Measurements from ENCODE around the gene GNAT3.

Gene GNAT3

GRCh38 chr7:80521809-80522208 lies 9.9 kb upstream of the GNAT3 start:
- H3K27me3 Mint-ChIP-seq, result no peaks in the 10 kb centered on the region
- no peaks in the 10 kb centered on the region for H3K36me3 Mint-ChIP-seq
- no peak overlapping the region for H3K27ac Mint-ChIP-seq
- no peak overlapping the region for H3K4me3 Mint-ChIP-seq
- H3K9me3 Mint-ChIP-seq (ENCODE audit: low read depth), result no peaks in the 10 kb centered on the region
- H3K4me1 Mint-ChIP-seq (ENCODE audit: low read depth), result no peaks in the 10 kb centered on the region

GRCh38 chr7:80520199-80520598 lies 8.3 kb upstream of the GNAT3 start:
- H3K27me3 Mint-ChIP-seq, result no peaks in the 10 kb centered on the region
- no peaks in the 10 kb centered on the region for H3K36me3 Mint-ChIP-seq
- H3K9me3 Mint-ChIP-seq (ENCODE audit: low read depth), result no peaks in the 10 kb centered on the region
- H3K27ac Mint-ChIP-seq, result no peak overlapping the region
- H3K4me1 Mint-ChIP-seq (ENCODE audit: low read depth), result no peaks in the 10 kb centered on the region
- no peak overlapping the region for H3K4me3 Mint-ChIP-seq

- no peak overlapping the region for H3K27ac Mint-ChIP-seq
- H3K36me3 Mint-ChIP-seq, result no peaks in the 10 kb centered on the region
- no peaks in the 10 kb centered on the region for H3K4me1 Mint-ChIP-seq (ENCODE audit: low read depth)
These were observed 5.5 kb upstream of the GNAT3 start for GRCh38 chr7:80517282-80517747.

GRCh38 chr7:80515298-80515697 lies 3.4 kb upstream of the GNAT3 start:
- no peak overlapping the region for H3K27ac Mint-ChIP-seq
- no peaks in the 10 kb centered on the region for H3K36me3 Mint-ChIP-seq
- H3K27me3 Mint-ChIP-seq, result no peaks in the 10 kb centered on the region
- H3K9me3 Mint-ChIP-seq (ENCODE audit: low read depth), result no peaks in the 10 kb centered on the region
- H3K4me1 Mint-ChIP-seq (ENCODE audit: low read depth), result no peaks in the 10 kb centered on the region
- no peak overlapping the region for H3K4me3 Mint-ChIP-seq

More at GRCh38 chr7:80517282-80517747, 5.5 kb upstream of the GNAT3 start:
- H3K27me3 Mint-ChIP-seq, result no peaks in the 10 kb centered on the region
- no peak overlapping the region for H3K4me3 Mint-ChIP-seq
- no peaks in the 10 kb centered on the region for H3K9me3 Mint-ChIP-seq (ENCODE audit: low read depth)

GRCh38 chr7:80510021-80510420 lies 1.8 kb downstream of the GNAT3 start:
- Mint-ChIP-seq H3K27ac (no peak overlapping the region), H3K36me3 (no peaks in the 10 kb centered on the region), H3K9me3 (ENCODE audit: low read depth) (no peaks in the 10 kb centered on the region), H3K4me3 (no peak overlapping the region), H3K4me1 (ENCODE audit: low read depth) (no peaks in the 10 kb centered on the region), H3K27me3 (no peaks in the 10 kb centered on the region)

- H3K4me1 Mint-ChIP-seq (ENCODE audit: low read depth), result no peaks in the 10 kb centered on the region
These were observed 3.4 kb downstream of the GNAT3 start for GRCh38 chr7:80508440-80508839.

GRCh38 chr7:80505900-80506500 lies 5.9 kb downstream of the GNAT3 start:
- Mint-ChIP-seq H3K9me3 (ENCODE audit: low read depth) (no peaks in the 10 kb centered on the region), H3K4me1 (ENCODE audit: low read depth) (no peaks in the 10 kb centered on the region), H3K36me3 (no peaks in the 10 kb centered on the region), H3K4me3 (no peak overlapping the region), H3K27ac (no peak overlapping the region), H3K27me3 (peaks cover 4% of the 10 kb centered on the region)

More at GRCh38 chr7:80508440-80508839, 3.4 kb downstream of the GNAT3 start:
- Mint-ChIP-seq H3K36me3 (no peaks in the 10 kb centered on the region), H3K27me3 (no peaks in the 10 kb centered on the region), H3K27ac (no peak overlapping the region), H3K4me3 (no peak overlapping the region), H3K9me3 (ENCODE audit: low read depth) (no peaks in the 10 kb centered on the region)

- Mint-ChIP-seq H3K27me3 (peaks cover 8% of the 10 kb centered on the region), H3K4me1 (ENCODE audit: low read depth) (no peaks in the 10 kb centered on the region), H3K27ac (no peak overlapping the region), H3K4me3 (no peak overlapping the region), H3K9me3 (ENCODE audit: low read depth) (no peaks in the 10 kb centered on the region), H3K36me3 (no peaks in the 10 kb centered on the region)
These were observed 11.5 kb downstream of the GNAT3 start for GRCh38 chr7:80500325-80500724.

GRCh38 chr7:80499350-80499953 lies 12.4 kb downstream of the GNAT3 start:
- H3K4me3 Mint-ChIP-seq, result no peak overlapping the region
- no peaks in the 10 kb centered on the region for H3K4me1 Mint-ChIP-seq (ENCODE audit: low read depth)
- no peak overlapping the region for H3K27ac Mint-ChIP-seq
- no peaks in the 10 kb centered on the region for H3K9me3 Mint-ChIP-seq (ENCODE audit: low read depth)
- H3K27me3 Mint-ChIP-seq, result peaks cover 8% of the 10 kb centered on the region
- no peaks in the 10 kb centered on the region for H3K36me3 Mint-ChIP-seq

GRCh38 chr7:80498481-80499349 lies 13.1 kb downstream of the GNAT3 start:
- no peaks in the 10 kb centered on the region for H3K36me3 Mint-ChIP-seq
- H3K4me1 Mint-ChIP-seq (ENCODE audit: low read depth), result no peaks in the 10 kb centered on the region
- H3K9me3 Mint-ChIP-seq (ENCODE audit: low read depth), result no peaks in the 10 kb centered on the region
- no peak overlapping the region for H3K27ac Mint-ChIP-seq
- H3K4me3 Mint-ChIP-seq, result no peak overlapping the region
- peaks cover 8% of the 10 kb centered on the region for H3K27me3 Mint-ChIP-seq

GRCh38 chr7:80496586-80496985 lies 15.3 kb downstream of the GNAT3 start:
- Mint-ChIP-seq H3K27ac (no peak overlapping the region), H3K27me3 (peaks cover 4% of the 10 kb centered on the region), H3K4me3 (no peak overlapping the region), H3K4me1 (ENCODE audit: low read depth) (no peaks in the 10 kb centered on the region), H3K36me3 (no peaks in the 10 kb centered on the region), H3K9me3 (ENCODE audit: low read depth) (no peaks in the 10 kb centered on the region)

- H3K27ac Mint-ChIP-seq, result no peak overlapping the region
- H3K4me1 Mint-ChIP-seq (ENCODE audit: low read depth), result no peaks in the 10 kb centered on the region
- H3K27me3 Mint-ChIP-seq, result peaks cover 6% of the 10 kb centered on the region
- H3K36me3 Mint-ChIP-seq, result no peaks in the 10 kb centered on the region
- no peaks in the 10 kb centered on the region for H3K9me3 Mint-ChIP-seq (ENCODE audit: low read depth)
- no peak overlapping the region for H3K4me3 Mint-ChIP-seq
These were observed 18.6 kb downstream of the GNAT3 start for GRCh38 chr7:80493121-80493849.

- Mint-ChIP-seq H3K36me3 (no peaks in the 10 kb centered on the region), H3K27ac (no peak overlapping the region), H3K4me3 (no peak overlapping the region), H3K9me3 (ENCODE audit: low read depth) (no peaks in the 10 kb centered on the region), H3K4me1 (ENCODE audit: low read depth) (no peaks in the 10 kb centered on the region), H3K27me3 (peaks cover 6% of the 10 kb centered on the region)
These were observed 20.4 kb downstream of the GNAT3 start for GRCh38 chr7:80491462-80491861.

GRCh38 chr7:80488851-80489370 lies 23.0 kb downstream of the GNAT3 start:
- Mint-ChIP-seq H3K9me3 (ENCODE audit: low read depth) (no peaks in the 10 kb centered on the region), H3K4me1 (ENCODE audit: low read depth) (no peaks in the 10 kb centered on the region), H3K27me3 (peaks cover 4% of the 10 kb centered on the region), H3K36me3 (no peaks in the 10 kb centered on the region), H3K4me3 (no peak overlapping the region), H3K27ac (no peak overlapping the region)

Measured in activated naive CD8-positive, alpha-beta T cell (primary cell).